GM18519 (cell line): ENCODE measurements around the gene H2BK1.

Experiments
- ATAC-seq: cut with Tn5 transposase; IDR thresholded peaks from one replicate; pipeline ENCODE4 v1.9.1; 2021; ENCODE audit warnings: mild to moderate bottlenecking, moderate library complexity; ENCODE audit not compliant: unreplicated experiment, low FRiP score

Gene H2BK1

GRCh38 chr7:151167197-151167961, 42.9 kb downstream of the H2BK1 start, which contains the start of gene GBX1:
Gene GBX1, minus strand, starts transcription at chr7:151167694. Its CDS starts 146 bp downstream, at chr7:151167548.
- ATAC-seq: no peak

DNA sequence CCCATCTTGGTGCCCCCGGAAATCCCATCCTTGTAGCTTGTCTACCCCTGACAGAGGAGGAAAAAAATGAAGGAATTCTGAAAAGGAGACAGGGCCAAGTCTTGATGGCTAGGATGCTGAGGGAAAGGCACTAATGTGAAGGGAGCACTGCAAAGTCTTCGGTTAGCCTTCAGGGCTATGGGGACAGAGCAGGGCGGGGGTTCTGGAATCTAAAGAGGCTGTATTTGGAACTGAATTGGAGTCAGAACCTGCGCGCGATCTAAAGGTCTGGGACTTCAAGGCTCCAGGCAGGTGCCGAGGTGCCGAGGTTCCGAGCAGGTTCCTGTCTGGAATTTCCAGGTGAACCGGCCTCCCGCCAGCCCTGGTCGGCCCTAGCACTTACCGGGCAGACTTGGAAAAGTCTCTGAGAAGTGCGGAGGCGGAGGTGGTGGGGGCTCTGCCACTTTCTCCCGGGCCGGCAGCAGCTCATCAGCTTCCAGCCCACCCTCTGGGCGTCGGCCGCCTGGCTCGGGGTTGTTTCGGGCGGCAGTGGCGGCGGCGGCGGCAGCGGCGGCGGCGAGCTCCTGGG, 43.6 kb downstream of the H2BK1 start:
- no peak for ATAC-seq

DNA sequence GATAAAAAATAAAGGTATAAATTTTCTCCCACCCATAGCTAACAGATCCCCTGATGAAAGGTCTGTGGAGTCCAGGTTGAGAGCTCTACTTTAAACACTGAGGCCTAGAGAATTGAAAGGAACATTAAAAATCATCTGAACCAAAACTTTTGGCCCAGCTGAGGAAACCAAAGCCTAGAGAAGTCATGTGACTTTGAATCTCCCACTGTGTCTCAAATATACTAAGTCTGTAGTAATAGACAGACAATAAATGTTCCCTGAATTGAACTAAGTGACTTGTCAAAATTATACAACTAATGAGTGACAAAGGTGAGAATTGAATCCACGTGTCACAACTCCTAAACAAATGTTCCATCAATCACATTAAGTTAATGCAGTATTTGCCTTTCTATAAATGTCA, 48.5 kb downstream of the H2BK1 start:
- no peak for ATAC-seq
